GM08714 (cell line): Measurements from ENCODE around the gene PAX7.
"Not testable (repeated sequence)": the region's sequence is repeated elsewhere in the genome, so short reads cannot be mapped to it uniquely, and the experiment has no call there.

Experiments used
- H3K4me3 ChIP-seq: fragments of 200-500 bp; sonication (Bioruptor generic); 2 replicates; pipeline ENCODE4 v1.5.1; 2014; ENCODE audit warnings: mild to moderate bottlenecking, low read length, inconsistent platforms
- ZNF274 ChIP-seq: IDR thresholded peaks from 2 replicates; pipeline ENCODE4 v1.6.1; 2012; ENCODE audit warnings: mild to moderate bottlenecking, low read depth, low read length

PAX7 gene

GRCh38 chr1:18739408-18739807, 108.8 kb downstream of the PAX7 start:
- TF ChIP-seq ZNF274: no peak

GRCh38 chr1:18739897-18740296, 109.3 kb downstream of the PAX7 start:
- no peak overlapping the region for H3K4me3 ChIP-seq
- TF ChIP-seq ZNF274: no peak

More at GRCh38 chr1:18739408-18739807, 108.8 kb downstream of the PAX7 start:
- no peak overlapping the region for H3K4me3 ChIP-seq

GRCh38 chr1:18740617-18741016, 110.0 kb downstream of the PAX7 start:
- no peak for TF ChIP-seq ZNF274
- no peak overlapping the region for H3K4me3 ChIP-seq

GRCh38 chr1:18743233-18743632, 112.6 kb downstream of the PAX7 start:
- H3K4me3 ChIP-seq: no peak overlapping the region
- no peak for TF ChIP-seq ZNF274

- not testable (repeated sequence) for H3K4me3 ChIP-seq
Measured at GRCh38 chr1:18744381-18744780, 113.7 kb downstream of the PAX7 start.

- TF ChIP-seq ZNF274: no peak
- H3K4me3 ChIP-seq: no peak overlapping the region
Measured at GRCh38 chr1:18746981-18747380, 116.3 kb downstream of the PAX7 start.

GRCh38 chr1:18747671-18748070, 117.0 kb downstream of the PAX7 start:
- TF ChIP-seq ZNF274: no peak
- H3K4me3 ChIP-seq: no peak overlapping the region

GRCh38 chr1:18748435-18748834, 117.8 kb downstream of the PAX7 start:
- no peak overlapping the region for H3K4me3 ChIP-seq
- TF ChIP-seq ZNF274: no peak

GRCh38 chr1:18749569-18749968, 118.9 kb downstream of the PAX7 start:
- H3K4me3 ChIP-seq: no peak overlapping the region
- no peak for TF ChIP-seq ZNF274

GRCh38 chr1:18750600-18750999, 120.0 kb downstream of the PAX7 start:
- no peak overlapping the region for H3K4me3 ChIP-seq
- TF ChIP-seq ZNF274: no peak

- no peak overlapping the region for H3K4me3 ChIP-seq
- TF ChIP-seq ZNF274: no peak
Measured at GRCh38 chr1:18751425-18751824, 120.8 kb downstream of the PAX7 start.

GRCh38 chr1:18752409-18752808, 121.8 kb downstream of the PAX7 start:
- no peak overlapping the region for H3K4me3 ChIP-seq
- TF ChIP-seq ZNF274: no peak

- TF ChIP-seq ZNF274: no peak
- no peak overlapping the region for H3K4me3 ChIP-seq
Measured at GRCh38 chr1:18760156-18760555, 129.5 kb downstream of the PAX7 start.

GRCh38 chr1:18761948-18762840, 131.5 kb downstream of the PAX7 start:
- TF ChIP-seq ZNF274: no peak
- no peak overlapping the region for H3K4me3 ChIP-seq

GRCh38 chr1:18764362-18764761, 133.7 kb downstream of the PAX7 start:
- no peak overlapping the region for H3K4me3 ChIP-seq
- no peak for TF ChIP-seq ZNF274

GRCh38 chr1:18765725-18766124, 135.1 kb downstream of the PAX7 start:
- TF ChIP-seq ZNF274: no peak

More at GRCh38 chr1:18765725-18766124, 135.1 kb downstream of the PAX7 start:
- no peak overlapping the region for H3K4me3 ChIP-seq
